DMS114 treated with DMSO at 0.1 percent for 48 hours (cell line): ENCODE data around the gene DUOXA1.

Source experiments
- DNase-seq: peaks from one replicate; lab custom pipeline; 2025; ENCODE audit not compliant: unreplicated experiment; lab: John Stamatoyannopoulos, UW

DUOXA1 gene

DNA sequence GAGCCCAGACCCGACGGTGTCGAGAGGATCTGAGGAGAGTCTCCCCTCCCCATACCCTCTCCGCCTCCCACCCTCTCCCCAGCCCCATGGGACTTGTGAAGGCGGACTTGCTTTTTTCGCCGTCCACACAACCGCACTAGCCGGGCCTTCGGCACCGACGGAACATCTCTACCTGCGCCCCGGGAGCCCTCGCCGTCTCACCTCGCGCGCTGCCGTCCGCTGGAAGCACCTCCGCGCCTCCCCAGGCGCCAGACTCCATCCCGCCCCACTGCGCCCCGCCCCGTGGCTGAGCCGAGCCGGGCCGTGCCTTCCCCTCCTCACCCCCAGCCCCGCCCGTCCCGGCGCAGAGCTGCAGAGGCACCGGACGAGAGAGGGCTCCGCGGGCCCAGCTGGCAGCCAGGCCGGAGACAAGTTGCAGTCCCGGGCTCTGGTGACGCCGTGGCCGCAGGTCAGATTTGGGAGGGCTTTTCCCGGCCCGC lies at the start of gene DUOXA1, which contains the start of gene DUOX1:
DUOXA1 (minus strand) TSS at position 229 of the 479 bp plus-strand sequence. CDS start 6,865 bp downstream, outside the sequence.
DUOX1 (plus strand) TSS at position 344 of the 479 bp plus-strand sequence. CDS start 1,973 bp downstream, outside the sequence.
- DNase-seq = no peak

GRCh38 chr15:45177285-45177684 lies 47.6 kb upstream of the DUOXA1 start:
- DNase-seq = no peak

DNA sequence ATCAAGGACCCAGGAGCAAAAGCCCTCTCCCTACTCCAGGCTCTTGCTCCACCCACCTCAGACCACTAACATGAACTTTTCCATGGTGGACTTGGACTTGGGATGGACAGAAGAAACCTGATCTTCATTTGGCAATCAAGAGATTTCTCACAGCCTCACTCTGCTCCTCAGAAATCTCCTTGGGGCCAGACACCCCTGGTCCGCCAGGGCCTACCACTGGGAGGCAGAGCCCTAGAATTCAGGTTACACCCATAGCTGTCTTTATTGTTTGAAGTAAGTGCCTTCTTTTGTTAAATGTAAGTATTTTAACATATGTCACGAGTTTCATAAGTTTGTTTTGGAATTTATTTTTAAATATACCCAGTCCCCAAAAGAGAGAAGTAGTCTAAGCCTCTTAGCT lies 44.9 kb upstream of the DUOXA1 start:
- DNase-seq = no peak

GRCh38 chr15:45174069-45174468 lies 44.4 kb upstream of the DUOXA1 start:
- DNase-seq = no peak

DNA sequence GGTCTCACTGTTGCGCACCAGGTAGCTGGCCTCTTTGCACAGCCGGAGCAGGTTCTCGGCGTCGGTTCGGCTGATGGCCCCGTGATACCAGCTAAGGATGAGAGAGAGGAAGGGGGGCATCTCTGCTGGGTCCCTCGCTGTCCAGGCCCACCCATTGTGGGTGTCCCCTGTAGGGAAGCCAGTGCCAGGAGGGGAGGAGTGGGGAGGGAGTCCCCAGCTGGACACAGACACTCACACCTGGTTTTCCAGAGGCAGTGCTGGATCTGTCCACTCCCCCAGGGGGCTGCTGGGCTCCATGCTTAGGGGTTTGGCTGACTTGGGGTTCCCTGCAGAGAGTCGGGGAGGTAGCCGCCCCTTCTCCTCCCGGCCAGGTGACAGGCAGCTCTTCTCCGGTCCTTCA lies 42.2 kb upstream of the DUOXA1 start:
- no peak for DNase-seq

- DNase-seq = no peak
Observed at GRCh38 chr15:45169608-45170480, 40.2 kb upstream of the DUOXA1 start.

DNA sequence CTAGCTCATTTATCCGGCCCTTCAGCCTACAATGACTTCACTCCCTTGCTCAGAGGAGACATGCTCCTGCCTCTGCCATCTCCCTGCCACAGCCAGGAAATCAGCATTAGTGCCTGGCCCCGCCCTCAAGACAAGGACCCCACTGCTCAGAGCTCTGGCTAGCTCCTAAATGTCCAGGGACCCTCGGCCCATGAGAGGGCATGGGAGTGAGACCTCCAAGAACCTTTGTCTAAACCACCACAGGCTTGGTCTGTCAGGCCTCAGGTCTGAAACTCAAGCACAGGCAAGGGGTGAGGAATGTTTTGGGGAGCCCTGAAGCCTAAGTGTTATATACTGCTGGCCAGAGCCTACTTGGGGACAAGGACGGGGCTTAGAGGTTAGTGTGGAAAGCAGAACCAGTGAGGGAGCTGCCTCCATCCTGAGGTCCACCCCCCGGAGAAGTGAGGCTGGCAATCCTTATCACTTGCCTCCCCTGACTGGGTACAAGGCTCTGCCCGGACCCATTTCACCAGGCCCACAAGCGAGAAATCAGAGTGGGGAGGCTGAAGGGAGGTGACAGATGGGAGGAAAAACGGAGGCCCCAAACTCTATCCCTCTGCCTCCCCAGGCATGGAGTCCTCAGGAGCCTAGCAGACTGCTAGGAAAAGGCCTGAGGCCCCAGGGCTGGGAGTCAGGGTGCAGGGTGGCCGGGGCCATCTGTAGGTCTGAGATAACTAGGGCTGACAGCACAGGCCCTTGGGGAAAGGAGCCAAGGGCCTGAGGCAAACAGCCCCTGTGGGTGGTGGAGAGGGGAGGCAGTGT lies 39.3 kb upstream of the DUOXA1 start:
- no peak for DNase-seq

- no peak for DNase-seq
Observed at GRCh38 chr15:45168286-45168685, 38.6 kb upstream of the DUOXA1 start.

DNA sequence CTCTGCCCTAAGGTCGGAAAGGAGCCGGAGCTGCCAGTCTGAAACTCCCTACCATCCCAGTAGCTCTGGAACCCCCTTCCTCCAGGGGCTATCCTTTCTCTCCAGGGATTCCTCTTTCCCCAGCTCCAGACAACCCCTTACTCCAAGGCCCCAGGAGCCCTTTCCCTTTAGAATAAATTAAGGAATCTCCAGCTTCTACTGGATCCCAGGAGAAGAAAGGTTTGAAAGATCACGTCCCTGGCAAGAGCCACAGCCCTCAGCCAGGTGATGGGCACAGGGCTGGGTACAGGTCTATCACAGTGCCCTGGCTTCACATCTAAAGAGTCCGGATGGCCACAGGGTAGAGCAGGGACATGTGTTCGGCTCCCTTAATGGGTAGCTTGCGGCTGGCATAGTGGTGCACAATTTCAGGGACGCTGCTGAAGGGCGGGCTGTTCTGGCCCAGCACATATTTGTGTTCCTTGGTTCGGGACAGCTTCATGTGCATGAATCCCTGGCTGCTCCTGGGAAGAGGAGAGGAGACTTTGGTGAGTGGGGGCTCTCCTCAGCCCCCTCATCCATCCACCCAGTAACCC lies 38.0 kb upstream of the DUOXA1 start:
- DNase-seq = no peak

- DNase-seq = peak; percentile 59
Observed at GRCh38 chr15:45166834-45167630, 37.4 kb upstream of the DUOXA1 start.

DNA sequence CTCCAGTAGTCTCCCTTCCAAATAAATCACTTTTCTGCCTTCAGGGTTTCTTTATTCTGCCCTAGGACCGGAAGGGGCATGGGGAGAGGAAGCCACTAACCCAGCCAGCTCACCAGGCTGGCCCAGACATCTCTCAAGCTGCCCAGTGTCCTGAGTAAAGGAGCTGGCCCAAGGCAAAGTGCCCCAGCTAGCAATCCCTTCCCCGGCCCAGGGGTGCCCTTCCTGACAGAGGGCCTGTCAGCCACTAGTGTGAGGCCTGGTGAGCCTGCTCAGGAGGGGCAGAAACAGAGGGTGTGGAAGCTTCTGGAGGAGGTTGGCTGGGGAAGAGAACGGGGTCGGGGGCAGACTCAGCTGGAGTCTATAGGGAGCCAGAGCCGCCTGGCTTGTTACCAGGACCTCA lies 35.9 kb upstream of the DUOXA1 start:
- DNase-seq = no peak

GRCh38 chr15:45164914-45165313 lies 35.2 kb upstream of the DUOXA1 start:
- no peak for DNase-seq

DNA sequence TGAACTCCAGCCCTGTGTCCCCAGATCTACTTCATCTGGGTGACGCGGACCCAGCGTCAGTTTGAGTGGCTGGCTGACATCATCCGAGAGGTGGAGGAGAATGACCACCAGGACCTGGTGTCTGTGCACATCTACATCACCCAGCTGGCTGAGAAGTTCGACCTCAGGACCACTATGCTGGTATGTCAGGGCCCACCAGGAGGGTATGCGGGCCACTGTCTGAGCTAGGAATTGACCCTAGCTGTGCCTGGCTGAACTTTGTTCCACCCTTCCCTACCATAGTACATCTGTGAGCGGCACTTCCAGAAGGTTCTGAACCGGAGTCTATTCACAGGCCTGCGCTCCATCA lies 33.8 kb upstream of the DUOXA1 start:
- no peak for DNase-seq

- peak; percentile 48 for DNase-seq
Observed at GRCh38 chr15:45162771-45163507, 33.3 kb upstream of the DUOXA1 start.

DNA sequence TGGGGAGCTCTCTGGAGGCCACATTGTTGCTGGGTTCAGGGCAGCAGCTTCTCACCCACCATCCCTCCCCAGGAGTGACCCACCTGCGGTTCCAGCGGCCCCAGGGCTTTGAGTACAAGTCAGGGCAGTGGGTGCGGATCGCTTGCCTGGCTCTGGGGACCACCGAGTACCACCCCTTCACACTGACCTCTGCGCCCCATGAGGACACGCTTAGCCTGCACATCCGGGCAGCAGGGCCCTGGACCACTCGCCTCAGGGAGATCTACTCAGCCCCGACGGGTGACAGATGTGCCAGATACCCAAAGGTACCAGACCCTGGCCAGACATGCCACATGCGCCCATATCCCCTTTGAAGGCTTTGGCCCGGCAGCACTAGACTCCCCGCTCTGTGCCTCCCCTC lies 32.0 kb upstream of the DUOXA1 start:
- DNase-seq = no peak

DNA sequence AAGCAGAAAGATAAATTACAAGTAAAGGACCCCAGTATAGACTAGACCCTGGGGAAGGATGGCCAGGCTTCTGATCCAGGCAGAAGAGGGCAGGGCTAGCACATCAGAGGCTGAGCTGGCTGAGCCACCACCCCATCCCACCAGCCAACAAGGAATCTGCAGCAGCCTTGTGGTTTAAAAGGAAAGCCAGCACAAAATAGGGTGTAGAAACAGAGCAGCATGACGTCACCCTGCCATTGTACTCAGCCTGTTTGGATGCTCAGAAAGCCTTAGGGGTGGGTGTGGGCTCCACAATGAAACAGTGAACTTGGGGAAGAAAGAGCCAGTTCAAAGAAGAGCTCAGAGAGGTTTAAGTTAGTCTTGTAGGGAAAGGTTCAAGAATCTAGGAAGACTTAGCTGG lies 28.3 kb upstream of the DUOXA1 start:
- DNase-seq = no peak

DNA sequence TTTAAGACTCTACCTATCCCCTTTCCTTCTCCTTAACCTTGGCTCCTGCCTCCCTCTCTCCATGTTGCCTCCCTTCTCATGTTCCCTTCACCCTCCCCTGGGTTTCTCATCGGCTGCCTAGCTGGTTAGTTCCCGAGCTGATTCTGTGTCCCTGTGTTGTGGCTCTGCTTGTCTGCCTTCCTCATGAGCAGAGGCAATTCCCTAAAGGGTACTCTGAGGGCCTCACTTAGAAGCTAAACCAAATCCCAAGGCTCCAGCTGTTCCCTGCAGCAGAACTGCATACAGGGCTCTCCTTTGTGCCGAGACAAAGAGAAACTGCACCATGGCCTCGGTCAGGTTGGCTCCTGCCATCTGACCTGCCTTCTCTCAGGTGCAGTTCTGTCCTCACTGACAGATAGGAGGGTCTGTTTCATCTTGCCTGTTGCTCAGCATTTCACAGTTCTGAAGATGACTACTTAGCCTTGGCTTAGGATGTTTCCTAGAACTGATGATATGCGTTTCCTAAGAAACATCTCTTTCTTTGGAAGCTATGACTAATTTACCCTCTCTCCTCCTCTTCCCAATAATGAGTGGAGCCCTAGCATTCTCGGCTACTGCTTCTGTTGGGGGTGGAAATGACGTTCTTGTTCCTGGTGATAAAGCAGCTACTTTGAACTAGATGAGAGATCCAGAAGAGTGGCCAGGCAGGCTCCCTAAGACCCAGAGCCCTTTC lies 27.2 kb upstream of the DUOXA1 start:
- no peak for DNase-seq

- no peak for DNase-seq
Observed at GRCh38 chr15:45155739-45156138, 26.1 kb upstream of the DUOXA1 start.
